ENCODE measurements around the gene NACC2. TPM values are rescaled to one million over a fixed set of nuclear protein-coding genes. Genes with fewer than 3 reads are reported as not detected.

Gene NACC2
- total and polyA plus RNA-seq, 2 experiments from 2014 or later, result 3.8 to 20.8 TPM

- H3K27ac Mint-ChIP-seq, result no peak overlapping the region
- TF ChIP-seq JUNB (IDR thresholded peaks at IDR 0.05; ENCODE audit: unreplicated experiment) (no peak), POLR2AphosphoS5 (IDR thresholded peaks at IDR 0.05; ENCODE audit: low read depth) (no peak), EZH2phosphoT487 (IDR thresholded peaks at IDR 0.05; ENCODE audit: unreplicated experiment) (no peak), STAT1 (IDR thresholded peaks at IDR 0.05; ENCODE audit: unreplicated experiment) (no peak), ZNF114 (CRISPR knock-in tag; IDR thresholded peaks at IDR 0.05) (no peak), ZNF462 (CRISPR knock-in tag; IDR thresholded peaks at IDR 0.05) (no peak), NANOG (IDR thresholded peaks at IDR 0.05; ENCODE audit: borderline replicate concordance) (no peak), REST (IDR thresholded peaks at IDR 0.05; ENCODE audit: unreplicated experiment) (no peak), EZH2 (IDR thresholded peaks at IDR 0.05; ENCODE audit: low read depth, unreplicated experiment) (no peak), ZNF331 (CRISPR knock-in tag; IDR thresholded peaks at IDR 0.05; ENCODE audit: low read depth) (no peak), CTCF (conservative IDR thresholded peaks at IDR 0.05; ENCODE audit: low read depth in 2 of 2) (no peak), CREB1 (CRISPR knock-in tag; IDR thresholded peaks at IDR 0.05; ENCODE audit: low read depth) (no peak)
- TF ChIP-seq, protein P1, sequence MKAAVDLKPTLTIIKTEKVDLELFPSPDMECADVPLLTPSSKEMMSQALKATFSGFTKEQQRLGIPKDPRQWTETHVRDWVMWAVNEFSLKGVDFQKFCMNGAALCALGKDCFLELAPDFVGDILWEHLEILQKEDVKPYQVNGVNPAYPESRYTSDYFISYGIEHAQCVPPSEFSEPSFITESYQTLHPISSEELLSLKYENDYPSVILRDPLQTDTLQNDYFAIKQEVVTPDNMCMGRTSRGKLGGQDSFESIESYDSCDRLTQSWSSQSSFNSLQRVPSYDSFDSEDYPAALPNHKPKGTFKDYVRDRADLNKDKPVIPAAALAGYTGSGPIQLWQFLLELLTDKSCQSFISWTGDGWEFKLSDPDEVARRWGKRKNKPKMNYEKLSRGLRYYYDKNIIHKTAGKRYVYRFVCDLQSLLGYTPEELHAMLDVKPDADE (IDR thresholded peaks at IDR 0.05), result no peak
Observed at GRCh38 chr9:135986605-135987004, 108.5 kb downstream of the NACC2 start.

More at GRCh38 chr9:135986605-135987004, 108.5 kb downstream of the NACC2 start:
- Histone ChIP-seq H3K79me2 (replicated peaks; ENCODE audit: insufficient read depth) (no peaks in the 10 kb centered on the region), H3F3A (replicated peaks; ENCODE audit: low read depth) (no peaks in the 10 kb centered on the region; the same call in 1 of the 2 replicates), H2AFZ (no peak overlapping the region), H3K4me3 (no peak overlapping the region), H3K27ac (ENCODE audit: low read depth) (no peak overlapping the region), H3K9me2 (ENCODE audit: insufficient read depth) (no peaks in the 10 kb centered on the region), H3K27me3 (ENCODE audit: insufficient read depth) (no peaks in the 10 kb centered on the region), H3K4me1 (ENCODE audit: insufficient read depth) (peaks cover 9% of the 10 kb centered on the region; the same call in 1 of the 2 replicates), H3K36me3 (ENCODE audit: insufficient read depth) (no peaks in the 10 kb centered on the region), H3K4me2 (no peak overlapping the region), H4K20me1 (replicated peaks; ENCODE audit: insufficient read depth) (no peaks in the 10 kb centered on the region)
- DNase-seq (ENCODE audit: low spot score) (no peak), ATAC-seq (no peak)
- Mint-ChIP-seq H3K27me3 (ENCODE audit: insufficient read depth, low read depth, poor library complexity) (peaks cover 9% of the 10 kb centered on the region), H3K36me3 (ENCODE audit: low read depth) (no peaks in the 10 kb centered on the region), H3K4me3 (no peak overlapping the region), H3K9me3 (no peaks in the 10 kb centered on the region), H3K4me1 (peaks cover 10% of the 10 kb centered on the region; the same call in 2 of the 3 replicates)
